ENCODE results near the gene UCHL3.
A peak's percentile ranks its signal among the peaks of the same experiment; 100 is the strongest.

The UCHL3 gene

DNA sequence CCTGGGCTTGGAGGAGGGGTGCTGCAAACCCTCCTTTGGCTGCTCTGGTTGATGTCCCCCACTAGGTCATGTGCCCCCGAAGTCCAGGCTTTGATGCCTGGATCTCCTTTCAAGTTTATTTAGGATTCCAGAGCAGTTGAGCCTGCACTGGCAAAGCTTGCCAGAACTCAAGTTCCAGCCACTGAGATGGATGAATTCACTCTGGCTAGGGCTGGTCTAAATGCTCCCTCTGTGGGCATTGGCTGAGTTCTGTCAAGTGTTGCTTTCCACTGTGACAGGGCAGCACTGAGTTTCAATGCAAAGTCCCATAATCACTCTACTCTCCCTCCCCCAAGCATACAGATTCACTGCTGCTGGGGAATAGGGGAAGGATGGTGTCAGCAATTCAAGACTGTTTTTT lies 68.7 kb downstream of the UCHL3 start:
- H3K4me3 ChIP-seq (ENCODE audit: low read depth, low read length), result no peak overlapping the region
- no peak for DNase-seq (ENCODE audit: low read depth, low spot score)
- TF ChIP-seq, protein P1, sequence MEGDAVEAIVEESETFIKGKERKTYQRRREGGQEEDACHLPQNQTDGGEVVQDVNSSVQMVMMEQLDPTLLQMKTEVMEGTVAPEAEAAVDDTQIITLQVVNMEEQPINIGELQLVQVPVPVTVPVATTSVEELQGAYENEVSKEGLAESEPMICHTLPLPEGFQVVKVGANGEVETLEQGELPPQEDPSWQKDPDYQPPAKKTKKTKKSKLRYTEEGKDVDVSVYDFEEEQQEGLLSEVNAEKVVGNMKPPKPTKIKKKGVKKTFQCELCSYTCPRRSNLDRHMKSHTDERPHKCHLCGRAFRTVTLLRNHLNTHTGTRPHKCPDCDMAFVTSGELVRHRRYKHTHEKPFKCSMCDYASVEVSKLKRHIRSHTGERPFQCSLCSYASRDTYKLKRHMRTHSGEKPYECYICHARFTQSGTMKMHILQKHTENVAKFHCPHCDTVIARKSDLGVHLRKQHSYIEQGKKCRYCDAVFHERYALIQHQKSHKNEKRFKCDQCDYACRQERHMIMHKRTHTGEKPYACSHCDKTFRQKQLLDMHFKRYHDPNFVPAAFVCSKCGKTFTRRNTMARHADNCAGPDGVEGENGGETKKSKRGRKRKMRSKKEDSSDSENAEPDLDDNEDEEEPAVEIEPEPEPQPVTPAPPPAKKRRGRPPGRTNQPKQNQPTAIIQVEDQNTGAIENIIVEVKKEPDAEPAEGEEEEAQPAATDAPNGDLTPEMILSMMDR (IDR thresholded peaks at IDR 0.05; ENCODE audit: insufficient read depth, low read length, missing control alignments), result no peak
- ChIA-PET CTCF (interaction anchor here (1.1 to 1.3 kb wide), 2 partner anchors 14 to 16 kb away, joined by 3 read pairs; no protein-coding TSS in a partner anchor), POLR2A (interaction anchor here (0.8 to 1.6 kb wide), 2 partner anchors 15 to 19 kb away, joined by 3 to 6 read pairs; no protein-coding TSS in a partner anchor)

DNA sequence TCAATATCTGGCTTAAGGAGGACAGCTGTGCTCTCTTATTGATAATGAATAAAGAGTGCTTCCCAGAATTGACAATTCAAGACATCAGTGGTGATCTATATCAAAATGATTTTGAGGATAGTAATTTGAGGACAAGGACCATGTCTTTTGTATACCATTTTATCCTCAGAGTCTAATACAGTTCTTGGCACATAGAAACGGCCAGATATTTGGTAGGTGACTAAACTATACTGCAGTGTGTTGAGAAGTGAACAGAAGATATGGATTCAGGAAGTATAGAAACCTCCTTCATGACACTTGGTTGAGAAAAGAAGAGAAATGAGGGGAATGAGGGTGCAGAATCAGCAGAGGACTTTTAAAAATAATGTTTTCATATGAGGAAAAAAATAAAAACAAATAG lies 70.4 kb downstream of the UCHL3 start:
- TF ChIP-seq, protein P1 (IDR thresholded peaks at IDR 0.05; ENCODE audit: insufficient read depth, low read length, missing control alignments), result no peak
- ChIA-PET POLR2A (interaction anchor here (1.6 kb wide), 1 partner anchor 14 kb away, joined by 6 read pairs; no protein-coding TSS in a partner anchor), CTCF (interaction anchor here (0.8 to 1.2 kb wide), 3 partner anchors 57 to 68 kb away, joined by 3 read pairs; no protein-coding TSS in a partner anchor)
- no peak overlapping the region for H3K4me3 ChIP-seq (ENCODE audit: low read depth, low read length)
- no peak for DNase-seq (ENCODE audit: low read depth, low spot score)

DNA sequence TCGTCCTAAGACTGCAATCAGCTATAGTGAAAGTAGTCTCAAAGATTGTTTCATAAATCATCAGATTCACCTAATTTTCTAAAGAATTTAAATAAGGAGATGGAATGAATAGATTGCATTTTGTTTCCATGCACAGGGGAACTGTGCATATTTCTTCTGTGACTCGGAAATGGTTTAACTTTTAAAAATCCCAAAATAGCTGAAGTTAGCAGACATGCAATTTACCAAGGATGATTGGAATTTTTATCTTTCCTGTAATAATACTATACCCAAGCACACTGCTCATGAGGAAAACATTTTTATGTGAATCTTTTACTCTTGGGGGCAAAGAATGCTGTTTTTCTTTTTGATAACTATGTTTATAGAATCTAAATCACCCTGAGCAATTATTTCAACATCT lies 71.6 kb downstream of the UCHL3 start:
- TF ChIP-seq, protein P1 (IDR thresholded peaks at IDR 0.05; ENCODE audit: insufficient read depth, low read length, missing control alignments), result no peak
- no peak overlapping the region for H3K4me3 ChIP-seq (ENCODE audit: low read depth, low read length)
- peak; percentile 81 for DNase-seq (ENCODE audit: low read depth, low spot score)
- CTCF ChIA-PET, result interaction anchor here (1.2 to 1.4 kb wide), 2 partner anchors 12 to 21 kb away, joined by 4 to 6 read pairs; no protein-coding TSS in a partner anchor
- POLR2A ChIA-PET, result interaction anchor here (0.7 to 1.7 kb wide), 9 partner anchors 12 to 83 kb away, joined by 3 to 28 read pairs (median 3); partner anchors contain the start of gene COMMD6

DNA sequence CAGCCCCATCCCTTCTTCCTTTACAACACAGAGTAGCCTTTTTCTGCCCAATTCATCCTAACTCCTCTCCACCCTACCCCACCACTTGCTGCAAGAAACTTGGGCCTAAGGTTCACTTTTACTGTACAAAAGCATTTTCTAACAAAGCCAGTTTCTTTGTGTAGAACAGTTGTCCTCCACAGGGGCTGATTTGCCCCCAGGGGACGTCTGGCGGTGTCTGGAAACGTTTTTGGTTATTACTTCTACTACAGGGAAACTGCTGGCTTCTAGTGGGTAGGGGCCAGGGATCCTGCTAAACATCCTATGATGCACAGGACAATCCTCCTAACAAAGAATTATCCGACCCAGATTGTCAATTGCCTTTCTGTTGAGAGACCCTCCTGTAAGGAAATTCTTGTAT lies 79.2 kb downstream of the UCHL3 start:
- DNase-seq (ENCODE audit: low read depth, low spot score), result no peak
- TF ChIP-seq, protein P1 (IDR thresholded peaks at IDR 0.05; ENCODE audit: insufficient read depth, low read length, missing control alignments), result no peak
- ChIA-PET CTCF (no interaction called here), POLR2A (no interaction called here)
- no peak overlapping the region for H3K4me3 ChIP-seq (ENCODE audit: low read depth, low read length)

DNA sequence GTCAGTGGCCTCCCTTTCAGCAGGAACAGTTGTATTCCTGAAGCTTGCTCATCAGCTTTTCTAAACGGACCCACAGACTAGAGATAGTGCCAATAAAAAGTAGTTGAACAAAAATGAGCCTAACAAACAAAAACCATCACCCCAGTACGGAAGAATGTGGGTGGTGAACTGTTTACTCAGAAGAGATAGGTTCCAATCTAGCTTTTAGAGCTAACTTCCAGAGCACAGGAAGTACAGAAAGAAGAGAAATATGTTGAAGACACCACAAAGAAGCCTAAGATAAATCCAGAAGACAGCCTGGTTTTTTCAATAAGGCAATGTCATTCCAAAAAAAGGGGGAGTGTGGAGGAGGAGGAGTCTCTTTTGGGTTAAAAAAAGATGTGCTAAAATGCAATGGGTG lies 83.7 kb downstream of the UCHL3 start:
- TF ChIP-seq, protein P1 (IDR thresholded peaks at IDR 0.05; ENCODE audit: insufficient read depth, low read length, missing control alignments), result no peak
- ChIA-PET POLR2A (interaction anchor here (0.8 to 3.7 kb wide), 6 partner anchors 10 to 141 kb away, joined by 3 to 28 read pairs (median 4); no protein-coding TSS in a partner anchor), CTCF (interaction anchor here (1.2 to 3.0 kb wide), 7 partner anchors 11 to 151 kb away, joined by 3 to 8 read pairs (median 5); partner anchors contain the start of genes COMMD6 and TBC1D4)

DNA sequence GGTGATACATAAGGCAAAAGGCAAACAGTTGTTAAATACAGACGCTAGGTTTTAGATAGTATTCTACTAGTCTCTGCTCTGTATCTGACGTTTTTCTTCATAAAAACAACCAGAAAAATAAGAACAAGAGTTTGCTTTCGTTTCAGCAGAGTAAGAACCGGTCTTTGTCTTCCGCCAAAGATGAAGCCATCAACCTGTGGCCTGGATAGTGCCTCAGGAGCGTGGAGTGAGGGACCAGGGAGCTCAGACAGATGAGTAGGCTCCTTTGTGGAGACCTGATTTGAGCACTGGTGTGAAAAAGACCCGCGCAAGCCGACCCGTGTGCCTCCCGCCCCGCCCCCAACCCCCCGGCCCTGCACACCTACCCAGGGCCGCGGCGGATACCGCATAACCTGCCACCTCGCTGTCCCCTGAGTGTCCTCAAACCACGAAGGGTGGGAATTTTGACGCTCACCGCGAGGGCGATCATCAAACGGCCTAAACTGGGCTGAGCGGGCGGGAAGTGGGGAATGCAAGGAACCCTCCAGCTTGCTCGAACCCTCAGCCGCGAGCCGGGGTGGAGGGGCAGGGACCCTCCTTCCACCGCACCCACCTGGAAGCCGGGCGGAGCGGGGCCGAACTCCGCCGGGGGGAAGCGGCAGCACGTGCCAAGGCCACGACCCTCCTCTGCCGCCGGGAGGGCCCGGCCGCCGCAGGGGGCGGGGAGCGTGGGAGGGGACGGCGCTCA lies 85.7 kb downstream of the UCHL3 start:
- TF ChIP-seq, protein P1 (IDR thresholded peaks at IDR 0.05; ENCODE audit: insufficient read depth, low read length, missing control alignments), result no peak
- POLR2A ChIA-PET, result interaction anchor here (0.6 to 1.2 kb wide), 3 partner anchors 9 to 85 kb away, joined by 3 to 4 read pairs (median 3); no protein-coding TSS in a partner anchor
- no peak for DNase-seq (ENCODE audit: low read depth, low spot score)
- peak overlapping the region; percentile 97 for H3K4me3 ChIP-seq (ENCODE audit: low read depth, low read length)
- CTCF ChIA-PET, result interaction anchor here (0.6 kb wide), 1 partner anchor 55 kb away, joined by 3 read pairs; no protein-coding TSS in a partner anchor

More for the DNA sequence above, 83.7 kb downstream of the UCHL3 start:
- DNase-seq (ENCODE audit: low read depth, low spot score), result peak; percentile 88
- H3K4me3 ChIP-seq (ENCODE audit: low read depth, low read length), result peak overlapping the region; percentile 1; the same call in 1 of the 2 replicates
